Stimulated activated CD4-positive, alpha-beta T cell treated with anti-CD3 and anti-CD28 coated beads, Interleukin-15, amount 100 ng/mL, for 48 hours (primary cell): Measurements from ENCODE around the gene PHF19.

Experiments used
- DNase-seq, 2 donors: peaks; one replicate each; pipeline ENCODE4 v3.0.0-alpha.2; 2020; ENCODE audit warnings: low read depth in 2 of 2

PHF19 gene

GRCh38 chr9:120855827-120856670 lies 20.9 kb downstream of the PHF19 start:
- no peak for DNase-seq

DNA sequence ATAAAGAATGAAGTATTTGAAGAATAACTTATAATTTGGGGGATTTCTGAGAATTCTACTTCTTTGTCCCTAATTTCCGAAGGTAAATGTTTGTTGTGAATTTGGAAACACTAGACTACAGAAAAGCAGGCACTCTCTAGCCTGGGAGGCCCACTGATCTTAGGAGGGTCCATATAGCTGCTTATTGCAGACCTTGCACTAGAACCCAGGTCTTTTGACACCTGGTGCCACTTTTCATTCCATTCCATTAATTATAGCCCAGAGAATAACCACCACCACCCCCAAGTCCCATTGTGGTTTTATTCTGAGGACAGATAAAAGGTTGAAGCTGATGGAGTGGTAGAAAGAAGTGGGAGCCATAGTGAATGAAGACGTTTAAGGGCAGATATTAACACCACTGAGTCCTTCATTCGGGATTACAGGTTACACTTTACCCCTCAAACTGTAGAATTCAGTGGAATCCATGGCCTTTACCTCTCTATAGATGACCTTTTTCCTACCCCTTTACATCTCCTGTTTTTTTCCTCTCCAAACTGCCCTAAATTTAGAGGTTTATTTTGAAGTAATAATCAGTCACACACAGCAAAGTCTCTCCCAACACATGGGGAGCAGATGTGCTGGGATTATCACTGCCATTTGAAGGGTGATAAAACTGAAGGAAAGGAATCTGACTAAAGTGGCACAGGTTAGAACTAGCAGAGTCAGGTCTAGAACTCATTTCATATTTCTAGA lies 22.2 kb downstream of the PHF19 start:
- no peak for DNase-seq

- DNase-seq, result no peak
These were observed 23.8 kb downstream of the PHF19 start for GRCh38 chr9:120853198-120853597.

DNA sequence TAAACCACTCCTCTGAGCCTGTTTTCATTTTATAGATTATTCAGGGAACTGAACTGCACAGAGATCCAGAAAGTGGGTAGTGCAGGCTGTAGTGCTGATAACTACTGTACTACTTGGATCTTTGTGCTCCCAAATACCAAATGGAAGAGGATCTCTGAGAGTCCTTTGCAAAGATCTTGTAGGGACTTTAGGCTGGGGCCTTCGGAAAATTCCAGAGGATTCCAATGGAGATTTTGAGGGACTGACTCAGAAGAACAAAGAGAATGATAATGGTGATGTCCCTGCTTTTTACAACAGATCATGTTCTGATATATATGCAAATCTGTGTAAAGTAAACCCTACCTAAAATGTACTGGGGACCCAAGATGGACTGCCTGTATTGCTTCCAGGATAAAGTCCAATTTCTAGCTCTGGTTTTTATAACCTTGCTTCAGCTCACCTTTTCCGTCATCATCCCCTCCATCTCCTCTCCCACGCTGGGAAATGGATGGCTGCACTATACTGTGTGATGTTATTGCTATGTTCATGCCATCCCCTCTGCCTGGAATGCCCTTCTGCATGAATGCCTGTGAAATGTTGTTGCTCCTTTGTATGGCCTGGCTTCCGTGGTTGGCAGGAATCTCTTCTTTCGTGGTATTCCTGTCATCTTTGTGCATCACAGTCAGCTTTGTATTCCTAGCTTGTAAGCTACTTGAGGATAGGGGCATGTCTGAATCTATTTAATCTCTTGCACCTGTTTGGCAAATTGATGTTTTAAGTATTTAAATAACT lies 24.6 kb downstream of the PHF19 start:
- DNase-seq, result no peak

- DNase-seq, result no peak
These were observed 25.5 kb downstream of the PHF19 start for GRCh38 chr9:120851449-120851848.

GRCh38 chr9:120850315-120850714 lies 26.7 kb downstream of the PHF19 start:
- no peak for DNase-seq

DNA sequence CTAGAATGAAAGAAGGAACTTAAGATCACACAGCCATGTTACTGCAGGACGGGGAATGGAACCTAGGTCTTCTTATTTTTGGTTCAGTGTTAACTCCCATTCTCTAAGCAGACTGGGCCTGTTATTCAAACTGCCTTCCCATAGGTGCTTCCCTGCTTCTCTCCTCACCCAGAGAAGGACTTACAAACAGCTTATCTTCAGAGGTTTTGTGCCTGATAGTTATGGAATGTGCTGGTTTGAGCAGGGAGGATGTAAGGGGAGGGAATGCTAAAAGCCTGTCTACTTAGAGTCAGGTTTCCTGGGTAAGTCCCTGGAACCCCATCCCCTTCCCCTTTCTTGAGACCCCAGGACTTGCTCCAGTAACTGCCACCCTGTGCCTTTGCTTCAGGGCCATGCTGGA lies 30.1 kb downstream of the PHF19 start:
- no peak for DNase-seq

- no peak for DNase-seq
These were observed 30.6 kb downstream of the PHF19 start for GRCh38 chr9:120846251-120846889.

- DNase-seq, result peak; percentile 36 to 40
These were observed 31.7 kb downstream of the PHF19 start for GRCh38 chr9:120845255-120845654.

DNA sequence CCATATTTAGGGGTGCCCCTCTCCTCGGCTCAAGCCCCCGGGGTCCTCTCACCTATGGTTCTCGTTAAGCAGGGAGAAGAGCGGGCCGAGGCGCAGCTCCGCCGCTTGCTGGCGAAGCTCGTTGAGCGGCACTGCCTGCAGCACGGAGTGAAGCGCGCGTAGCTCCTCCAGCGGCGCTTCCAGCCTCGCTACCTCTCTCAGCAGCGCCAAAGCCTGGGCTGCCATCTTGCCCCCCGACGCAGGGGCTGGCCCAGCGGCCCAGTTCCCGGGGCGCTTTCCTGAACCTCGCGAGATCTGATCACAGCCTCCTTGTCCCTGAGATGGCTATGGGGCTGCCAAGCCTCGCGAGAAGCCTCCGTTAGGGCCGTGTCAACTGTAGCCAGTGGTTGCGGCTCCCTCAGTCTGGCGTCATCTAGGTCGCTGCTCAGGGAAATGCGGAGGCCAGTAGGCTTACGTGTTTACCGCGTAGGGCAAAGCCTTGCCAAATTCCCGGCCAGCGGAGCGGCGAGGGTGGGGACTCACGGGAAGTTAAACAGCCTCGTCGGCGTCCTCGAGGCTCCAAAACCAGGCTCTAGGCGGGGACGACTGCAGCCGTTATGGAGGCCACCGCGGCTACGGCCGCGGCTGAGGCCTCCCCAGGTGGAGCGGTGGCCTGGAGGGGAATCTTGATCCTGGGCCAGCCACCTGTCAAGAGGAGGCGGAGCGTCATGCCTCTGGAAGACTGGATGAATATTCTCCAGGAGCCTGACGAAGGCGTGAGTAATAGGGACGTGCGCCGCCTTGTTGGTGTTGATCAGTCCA lies 34.1 kb downstream of the PHF19 start, which contains the start of gene PSMD5:
Gene PSMD5, minus strand, starts transcription at position 238 of the 801 bp plus-strand sequence. Its CDS starts 13 bp downstream, at position 225.
- DNase-seq, result peak; percentile 96 to 98

GRCh38 chr9:120841930-120842684 lies 34.9 kb downstream of the PHF19 start:
- DNase-seq, result no peak

GRCh38 chr9:120839146-120839545 lies 37.8 kb downstream of the PHF19 start:
- no peak for DNase-seq

- no peak for DNase-seq
These were observed 39.1 kb downstream of the PHF19 start for GRCh38 chr9:120837921-120838320.

DNA sequence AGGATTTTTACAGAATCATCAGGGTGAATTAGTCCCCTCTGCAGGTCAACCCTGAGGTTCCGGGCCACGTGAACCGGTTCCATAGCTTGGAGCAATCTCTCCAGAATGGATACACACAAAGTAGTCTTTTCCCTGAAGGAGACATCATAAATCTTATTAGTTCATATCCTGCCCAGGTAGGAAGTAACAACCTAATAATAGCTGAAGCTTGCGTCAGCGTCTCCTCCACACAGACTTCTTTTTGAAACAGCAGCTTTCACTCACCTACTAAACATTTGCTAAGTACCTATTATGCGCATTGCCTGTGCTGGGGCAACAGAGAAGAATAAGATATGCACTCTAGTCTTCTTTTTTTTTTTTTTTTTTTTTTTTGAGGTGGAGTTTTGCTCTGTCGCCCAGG lies 43.7 kb downstream of the PHF19 start:
- DNase-seq, result no peak

- DNase-seq, result no peak
These were observed 44.2 kb downstream of the PHF19 start for GRCh38 chr9:120832807-120833206.

DNA sequence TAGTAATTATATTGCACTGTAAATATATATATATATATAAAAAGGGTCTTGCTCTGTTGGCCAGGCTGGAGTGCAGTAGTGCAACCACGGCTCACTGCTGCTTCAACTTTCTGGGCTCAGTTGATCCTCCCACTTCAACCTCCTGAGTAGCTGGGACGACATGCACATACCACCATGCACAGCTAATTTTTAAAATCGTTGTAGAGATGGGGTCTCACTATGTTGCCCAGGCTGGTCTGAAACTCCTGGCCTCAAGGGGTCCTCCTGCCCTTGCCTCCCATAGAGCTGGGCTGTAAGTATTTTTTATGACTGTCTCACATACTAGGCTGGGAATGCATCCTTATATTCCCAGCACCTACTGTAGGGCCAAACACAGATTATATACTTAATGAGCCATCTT lies 46.1 kb downstream of the PHF19 start:
- DNase-seq, result no peak

DNA sequence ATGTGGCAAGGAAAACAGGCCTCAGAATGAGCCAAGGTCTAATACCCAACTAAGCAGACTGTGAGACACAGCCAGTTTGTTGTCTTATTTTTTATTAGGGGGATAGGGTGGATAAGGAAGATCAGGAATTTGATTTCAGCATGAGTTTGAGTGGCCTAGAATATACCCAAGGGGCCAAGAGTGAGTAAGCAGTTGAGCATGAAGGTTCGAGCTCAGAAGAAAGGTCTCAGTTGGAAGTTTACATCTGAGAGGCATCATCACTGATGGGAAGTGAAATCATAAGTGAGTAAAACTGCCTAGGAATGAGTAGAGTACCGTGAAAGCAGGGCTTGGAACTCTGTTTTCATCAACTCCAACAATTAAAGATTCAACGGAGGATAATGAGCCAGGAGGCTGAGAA lies 46.8 kb downstream of the PHF19 start:
- DNase-seq, result no peak

DNA sequence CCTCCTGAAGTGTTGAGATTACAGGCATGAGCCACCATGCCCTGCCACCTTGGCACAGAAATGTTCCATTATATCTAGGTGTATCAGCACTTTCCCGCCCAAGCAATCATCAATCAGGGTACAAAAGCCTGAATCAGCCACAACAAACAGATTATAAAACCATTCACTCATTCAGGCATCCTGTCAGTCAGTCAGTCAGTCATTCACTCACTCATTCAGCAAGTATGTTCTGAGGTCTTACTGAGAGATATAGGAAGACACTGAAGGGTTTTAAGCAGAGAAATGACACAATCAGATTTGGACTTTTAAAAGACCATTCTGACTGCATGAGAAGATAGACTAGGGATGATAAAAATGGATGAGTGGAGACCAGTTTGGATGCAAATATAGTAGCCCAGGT lies 47.3 kb downstream of the PHF19 start:
- no peak for DNase-seq

DNA sequence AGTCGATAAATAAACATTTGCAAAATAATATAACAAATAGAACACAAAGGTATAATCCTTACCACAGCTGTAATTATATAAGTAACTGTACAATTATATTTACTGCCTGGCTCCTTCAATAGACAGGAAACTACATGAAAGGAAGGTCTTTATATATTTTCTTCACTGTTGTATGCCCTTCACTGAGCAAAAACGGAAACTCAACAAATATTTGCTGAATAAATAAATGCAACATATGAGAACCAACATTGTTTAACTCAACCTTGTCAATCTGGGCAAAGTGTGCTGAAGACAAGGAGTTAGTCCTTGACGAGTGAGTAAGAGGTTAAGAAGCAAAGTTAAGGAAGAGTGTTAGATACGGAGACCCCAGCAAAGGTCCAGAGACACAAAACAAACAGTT lies 56.9 kb downstream of the PHF19 start:
- DNase-seq, result no peak

DNA sequence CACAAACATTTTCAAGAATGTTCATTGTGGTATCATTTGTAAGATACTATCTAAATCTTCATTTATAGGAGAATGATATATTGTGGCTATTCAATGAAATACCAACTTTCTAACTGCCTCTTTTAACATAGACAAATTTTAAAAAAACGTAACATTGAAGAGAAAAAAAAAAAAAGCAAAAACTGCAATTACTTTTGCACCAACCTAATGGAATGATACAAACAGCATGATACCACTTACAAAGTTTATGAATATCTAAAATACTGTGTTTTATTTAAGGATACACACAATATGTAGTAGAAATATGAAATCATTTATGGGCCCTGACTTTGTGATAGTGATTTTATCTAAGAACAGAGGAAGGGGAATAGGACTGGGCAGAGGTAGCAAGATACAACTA lies 58.4 kb downstream of the PHF19 start:
- DNase-seq, result no peak
